Nucleus accumbens (tissue), 56 donors: Measurements from ENCODE around the gene CCDC124.
"Not testable (repeated sequence)": the region's sequence is repeated elsewhere in the genome, so short reads cannot be mapped to it uniquely, and the experiment has no call there.

Experiments
- DNase-seq, 56 donors: peaks; one replicate each; lab custom pipeline; 2025; lab: John Stamatoyannopoulos, UW

Gene CCDC124

GRCh38 chr19:17932485-17933338 lies at the start of gene CCDC124:
CCDC124 (plus strand) TSS chr19:17933015; CDS start chr19:17936421, 3,406 bp downstream.
- DNase-seq, result peak in 55 of 56 donors; percentile 18 to 98 (median 85)

DNA sequence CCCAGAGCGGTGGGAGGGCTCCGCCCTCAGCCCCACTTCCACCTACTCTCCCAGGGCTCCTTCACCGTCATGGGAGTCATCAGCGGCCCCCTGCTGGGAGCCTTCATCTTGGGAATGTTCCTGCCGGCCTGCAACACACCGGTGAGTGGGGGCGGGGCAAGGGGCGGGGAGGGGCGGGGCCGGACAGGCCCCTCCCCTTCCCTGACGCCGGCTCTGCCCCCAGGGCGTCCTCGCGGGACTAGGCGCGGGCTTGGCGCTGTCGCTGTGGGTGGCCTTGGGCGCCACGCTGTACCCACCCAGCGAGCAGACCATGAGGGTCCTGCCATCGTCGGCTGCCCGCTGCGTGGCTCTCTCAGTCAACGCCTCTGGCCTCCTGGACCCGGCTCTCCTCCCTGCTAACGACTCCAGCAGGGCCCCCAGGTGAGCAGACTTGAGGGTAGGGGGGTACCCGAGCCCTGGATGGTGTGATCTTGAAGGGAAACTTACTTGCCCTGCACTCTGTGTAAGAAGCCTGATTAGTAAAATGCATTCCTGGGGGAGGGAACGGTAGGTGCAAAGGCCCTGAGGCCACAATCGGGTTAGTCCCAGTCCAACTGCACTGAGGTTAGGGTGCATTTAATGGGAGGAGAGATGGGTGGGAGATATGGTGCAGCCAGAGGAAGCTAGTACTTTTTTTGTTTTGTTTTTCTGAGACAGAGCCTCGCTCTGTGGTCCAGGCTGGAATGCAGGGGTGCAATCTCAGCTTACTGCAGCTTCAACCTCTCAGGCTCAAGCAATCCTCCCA lies 49.0 kb upstream of the CCDC124 start:
- no peak for DNase-seq

DNA sequence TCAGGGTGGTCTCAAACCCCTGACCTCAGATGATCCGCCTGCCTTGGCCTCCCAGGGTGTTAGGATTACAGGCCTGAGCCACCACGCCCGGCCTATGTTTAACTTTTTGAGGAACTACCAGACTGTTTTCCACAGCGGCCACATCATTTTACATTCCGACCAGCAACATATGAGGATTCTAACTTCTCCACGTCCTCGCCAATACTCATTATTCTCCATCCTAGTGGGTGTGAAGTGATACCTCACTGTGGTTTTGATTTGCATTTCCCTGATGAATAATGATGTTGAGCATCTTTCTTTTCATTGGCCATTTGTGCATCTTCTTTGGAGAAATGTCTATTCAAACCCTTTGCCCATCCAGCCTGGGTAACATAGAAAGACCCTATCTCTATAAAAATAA lies 46.3 kb upstream of the CCDC124 start:
- no peak for DNase-seq

DNA sequence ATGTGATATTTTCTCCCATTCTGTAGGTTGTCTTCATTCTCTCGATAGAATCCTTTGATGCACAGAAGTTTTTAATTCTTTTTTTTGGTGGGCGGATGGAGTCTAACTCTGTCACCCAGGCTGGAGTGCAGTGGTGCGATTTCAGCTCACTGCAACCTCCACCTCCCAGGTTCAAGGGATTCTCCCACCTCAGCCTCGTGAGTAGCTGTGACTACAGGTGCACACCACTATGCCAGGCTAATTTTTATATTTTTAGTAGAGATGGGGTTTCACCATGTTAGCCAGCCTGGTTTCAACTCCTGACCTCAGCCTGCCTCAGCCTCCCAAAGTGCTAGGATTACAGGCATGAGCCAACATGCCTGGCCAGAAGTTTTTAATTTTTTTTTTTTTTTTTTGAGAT lies 45.6 kb upstream of the CCDC124 start:
- DNase-seq, result not testable (repeated sequence)

- DNase-seq, result no peak
These were observed 44.6 kb upstream of the CCDC124 start for GRCh38 chr19:17888260-17888659.

- DNase-seq, result peak in 2 of 56 donors; percentile 5
These were observed 43.1 kb upstream of the CCDC124 start for GRCh38 chr19:17889609-17890214.

- DNase-seq, result no peak
These were observed 39.0 kb upstream of the CCDC124 start for GRCh38 chr19:17893766-17894165.

GRCh38 chr19:17902701-17903100 lies 30.1 kb upstream of the CCDC124 start:
- DNase-seq, result no peak

DNA sequence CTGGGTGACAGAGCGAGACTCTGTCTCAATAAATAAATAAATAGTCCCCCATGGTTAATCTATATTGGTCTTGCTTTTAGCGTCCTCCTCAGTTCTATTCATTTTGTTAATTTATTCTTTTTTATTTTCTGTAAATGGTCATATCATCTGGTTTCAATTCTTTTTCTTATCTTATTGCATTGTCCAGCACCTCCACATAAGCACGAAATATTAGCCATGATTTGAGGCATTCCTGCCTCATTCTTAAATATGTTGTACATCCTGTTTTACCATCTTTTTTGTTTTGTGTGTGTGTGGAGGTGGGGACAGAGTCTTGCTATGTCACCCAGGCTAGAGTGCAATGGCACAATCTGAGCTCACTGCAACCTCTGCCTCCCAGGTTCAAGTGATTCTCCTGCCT lies 24.6 kb upstream of the CCDC124 start:
- DNase-seq, result no peak

DNA sequence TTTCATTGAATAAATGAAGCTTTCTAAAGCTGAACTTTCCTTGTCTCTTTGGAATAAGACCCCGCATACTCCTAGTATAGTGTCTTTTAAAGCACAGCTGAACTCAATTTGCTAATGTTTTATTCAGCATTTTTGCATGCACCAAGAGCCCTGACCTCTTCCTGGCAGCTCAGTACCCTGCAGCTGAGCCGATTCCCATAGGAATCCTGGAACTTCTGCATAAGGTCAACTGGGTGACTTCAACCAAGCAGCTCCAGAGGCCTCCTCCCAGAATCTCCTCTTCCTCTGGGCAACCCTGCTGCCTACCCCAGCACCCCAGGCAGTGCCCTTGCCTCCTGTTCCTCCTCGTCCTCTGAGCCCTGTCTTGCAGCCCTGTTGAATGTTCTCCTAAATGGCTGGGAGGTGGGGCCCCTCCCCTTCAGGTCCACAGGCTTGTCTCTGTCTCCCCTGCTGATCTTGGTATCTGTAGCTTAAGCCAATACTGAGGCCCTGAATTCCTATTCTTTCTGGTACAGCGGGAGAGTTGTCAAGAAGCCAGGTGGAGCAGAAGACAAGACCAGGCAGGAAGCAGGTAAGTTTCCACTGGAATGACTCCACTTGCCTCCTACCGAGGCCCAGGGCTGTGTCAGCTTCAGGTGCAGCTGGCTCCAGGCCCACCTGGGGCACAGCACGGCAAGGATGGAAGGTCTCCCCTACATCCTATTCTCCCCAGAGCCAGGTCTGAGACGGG lies 23.6 kb upstream of the CCDC124 start:
- no peak for DNase-seq

- DNase-seq, result no peak
These were observed 21.9 kb upstream of the CCDC124 start for GRCh38 chr19:17910791-17911360.

DNA sequence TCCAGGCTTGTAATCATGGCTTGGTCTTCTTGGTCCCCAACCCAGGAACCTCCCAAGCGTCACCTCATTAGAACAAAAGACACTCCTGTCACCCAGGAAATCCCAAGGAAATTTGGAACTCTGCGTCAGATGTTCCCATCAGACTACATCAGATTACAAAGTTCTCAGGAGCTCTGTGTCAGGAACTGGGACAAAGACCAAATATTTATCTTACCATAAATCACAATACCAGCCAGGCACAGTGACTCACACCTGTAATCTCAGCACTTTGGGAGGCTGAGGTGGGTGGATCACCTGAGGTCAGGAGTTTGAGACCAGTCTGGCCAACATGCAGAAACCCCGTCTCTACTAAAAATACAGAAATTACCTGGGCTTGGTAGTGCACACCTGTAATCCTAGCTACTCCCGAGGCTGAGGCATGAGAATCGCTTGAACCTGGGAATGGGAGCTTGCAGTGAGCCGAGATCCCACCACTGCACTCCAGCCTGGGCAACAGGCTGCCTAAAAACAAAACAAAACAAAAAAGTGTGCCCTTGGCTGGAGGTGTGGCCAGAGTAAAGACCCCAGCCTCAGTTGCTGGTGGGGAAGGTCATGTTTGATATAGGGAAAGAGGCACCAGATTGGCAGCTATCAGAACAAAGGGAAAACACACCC lies 16.7 kb upstream of the CCDC124 start:
- DNase-seq, result no peak

DNA sequence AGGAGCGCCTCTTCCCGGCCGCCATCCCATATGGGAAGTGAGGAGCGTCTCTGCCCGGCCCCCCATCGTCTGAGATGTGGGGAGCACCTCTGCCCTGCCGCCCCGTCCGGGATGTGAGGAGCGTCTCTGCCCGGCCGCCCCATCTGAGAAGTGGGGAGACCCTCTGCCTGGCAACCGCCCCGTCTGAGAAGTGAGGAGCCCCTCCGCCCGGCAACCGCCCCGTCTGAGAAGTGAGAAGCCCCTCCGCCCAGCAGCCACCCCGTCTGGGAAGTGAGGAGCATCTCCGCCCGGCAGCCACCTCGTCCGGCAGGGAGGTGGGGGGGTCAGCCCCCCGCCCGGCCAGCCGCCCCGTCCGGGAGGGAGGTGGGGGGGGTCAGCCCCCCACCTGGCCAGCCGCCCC lies 14.7 kb upstream of the CCDC124 start:
- DNase-seq, result not testable (repeated sequence)

DNA sequence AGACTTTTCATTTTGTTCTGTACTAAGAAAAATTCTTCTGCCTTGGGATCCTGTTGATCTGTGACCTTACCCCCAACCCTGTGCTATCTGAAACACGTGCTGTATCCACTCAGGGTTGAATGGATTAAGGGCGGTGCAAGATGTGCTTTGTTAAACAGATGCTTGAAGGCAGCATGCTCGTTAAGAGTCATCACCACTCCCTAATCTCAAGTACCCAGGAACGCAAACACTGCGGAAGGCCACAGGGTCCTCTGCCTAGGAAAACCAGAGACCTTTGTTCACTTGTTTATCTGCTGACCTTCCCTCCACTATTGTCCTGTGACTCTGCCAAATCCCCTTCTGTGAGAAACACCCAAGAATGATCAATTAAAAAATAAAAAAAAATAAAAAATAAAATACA lies 13.7 kb upstream of the CCDC124 start:
- not testable (repeated sequence) for DNase-seq

DNA sequence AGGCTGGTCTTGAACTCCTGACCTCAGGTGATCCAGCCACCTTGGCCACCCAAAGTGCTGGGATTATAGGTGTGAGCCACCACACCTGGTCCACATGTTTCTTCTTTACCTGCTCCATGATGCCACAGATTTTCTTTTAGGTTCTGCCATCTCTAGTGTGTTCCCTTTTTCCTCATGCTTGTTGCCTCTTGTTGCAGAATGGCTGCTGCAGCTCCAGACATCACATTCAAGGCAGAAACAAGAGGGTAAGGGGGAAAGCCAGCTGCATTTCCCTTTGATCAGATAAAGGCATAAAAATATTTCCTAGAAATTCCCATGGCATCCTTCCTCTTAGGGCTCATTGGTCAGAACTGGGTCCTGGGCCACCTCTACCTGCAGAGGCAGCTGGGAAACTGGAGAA lies 12.3 kb upstream of the CCDC124 start:
- DNase-seq, result no peak

DNA sequence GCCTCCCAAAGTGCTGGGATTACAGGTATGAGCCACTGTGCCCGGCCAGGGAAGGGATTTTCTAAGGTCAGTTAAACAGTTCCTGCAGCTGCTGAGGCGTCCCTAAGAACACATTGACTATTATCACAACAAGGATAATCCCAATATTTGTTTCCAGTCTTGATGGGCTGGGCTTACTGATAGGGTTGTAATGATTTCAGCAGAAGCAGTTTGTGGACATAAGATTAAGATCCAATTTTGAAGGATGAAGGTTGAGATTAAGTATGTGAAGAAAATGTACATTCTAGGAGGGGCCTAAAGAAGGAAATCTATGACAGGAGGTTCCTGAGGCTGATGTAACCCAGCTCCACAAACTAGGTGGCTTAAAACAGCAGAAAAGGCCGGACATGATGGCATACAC lies 10.7 kb upstream of the CCDC124 start:
- DNase-seq, result no peak

DNA sequence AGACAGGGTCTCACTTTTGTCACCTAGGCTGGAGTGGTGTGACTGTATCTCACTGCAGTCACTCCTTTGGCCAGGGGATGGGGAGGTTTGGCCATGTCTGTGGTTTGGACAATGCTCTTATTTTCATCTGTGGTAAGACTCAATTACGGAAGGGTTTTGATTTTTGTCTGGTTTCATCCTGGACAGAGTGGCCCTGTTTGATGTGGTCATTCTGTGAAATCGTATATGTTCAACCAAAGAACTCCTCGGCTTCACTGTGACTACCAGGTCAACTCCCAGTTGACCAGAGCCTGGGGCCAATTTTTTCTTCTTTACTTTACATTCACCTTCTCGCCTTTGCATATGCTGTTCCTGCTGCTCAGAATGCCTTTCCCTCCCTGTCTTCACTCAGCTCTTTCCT lies 6.8 kb upstream of the CCDC124 start:
- DNase-seq, result no peak

GRCh38 chr19:17929056-17929455 lies 3.8 kb upstream of the CCDC124 start:
- DNase-seq, result no peak

DNA sequence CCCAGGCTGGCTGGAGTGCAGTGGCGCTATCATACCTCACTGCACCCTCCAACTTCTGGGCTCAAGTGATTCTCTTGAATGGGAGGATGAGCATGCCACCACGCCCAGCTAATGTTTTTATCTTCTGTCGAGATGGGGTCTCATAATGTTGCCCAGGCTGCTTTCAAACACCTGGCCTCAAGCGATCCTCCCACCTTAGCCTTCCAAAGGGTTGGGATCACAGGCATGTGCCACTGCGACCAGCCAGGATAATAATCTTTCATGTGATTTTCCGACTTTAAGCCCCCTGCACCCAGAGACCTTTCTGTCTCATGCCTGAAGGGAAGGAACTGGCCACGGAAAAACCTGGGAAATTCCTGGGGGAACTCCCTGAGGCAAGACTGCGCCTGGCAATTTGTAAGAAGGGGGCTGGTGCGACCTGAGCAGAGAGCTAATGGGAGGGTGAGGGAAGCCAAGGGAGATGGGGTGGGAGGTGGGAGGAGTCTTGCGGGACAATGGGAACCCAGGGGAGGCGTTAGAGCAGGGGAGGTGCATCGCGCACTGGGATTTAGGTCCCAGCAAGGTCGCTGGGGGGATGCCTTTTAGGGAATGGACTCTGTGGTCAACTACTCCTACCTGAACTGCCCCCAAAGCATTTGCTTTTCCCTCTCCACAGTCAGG lies 1.2 kb upstream of the CCDC124 start:
- peak in 6 of 56 donors; percentile 11 to 39 (median 14) for DNase-seq
